ENCODE results near the gene CEACAM3.

- TF ChIP-seq CTCF (IDR thresholded peaks at IDR 0.05; ENCODE audit: low read length) (no peak), EZH2 (IDR thresholded peaks at IDR 0.05; ENCODE audit: borderline replicate concordance, low read length) (no peak)
Observed at GRCh38 chr19:41815301-41815700, 18.9 kb downstream of the CEACAM3 start.

Measured in OCI-LY1 (cell line).